Fibroblast of villous mesenchyme (primary cell): ENCODE data around the gene SLC8A1. TPM values are rescaled to one million over a fixed set of nuclear protein-coding genes. Genes with fewer than 3 reads are reported as not detected.

ENCODE experiments used
- DNase-seq: peaks from one replicate; pipeline ENCODE4 v3.0.0-alpha.2; 2010; ENCODE audit warnings: low read depth
- H3K4me3 ChIP-seq: 2 replicates; pipeline ENCODE4 v1.5.1; 2011; ENCODE audit warnings: low read depth, mild to moderate bottlenecking, low read length
- CTCF ChIP-seq: IDR thresholded peaks from 2 replicates; pipeline ENCODE4 v1.5.1; 2012; ENCODE audit warnings: low read depth, mild to moderate bottlenecking, low read length; ENCODE audit not compliant: insufficient read depth
- total RNA-seq: library from RNA; depleted of rRNA; stranded (reverse); fragments of >200 nt; gene quantifications from 2 replicates; pipeline ENCODE4 v1.2.3, GENCODE V29; 2012

Gene SLC8A1
- total RNA-seq, 1 donor: 98.9 TPM

- no peak for TF ChIP-seq CTCF
- no peak overlapping the region for H3K4me3 ChIP-seq
- no peak for DNase-seq
Measured at GRCh38 chr2:40346535-40347354, 105.1 kb downstream of the SLC8A1 start.

- no peak for TF ChIP-seq CTCF
Measured at GRCh38 chr2:40344364-40344763, 107.5 kb downstream of the SLC8A1 start.

GRCh38 chr2:40343902-40344301 lies 108.0 kb downstream of the SLC8A1 start:
- no peak overlapping the region for H3K4me3 ChIP-seq
- DNase-seq: no peak
- TF ChIP-seq CTCF: no peak

More at GRCh38 chr2:40344364-40344763, 107.5 kb downstream of the SLC8A1 start:
- DNase-seq: peak; percentile 61
- no peak overlapping the region for H3K4me3 ChIP-seq

- TF ChIP-seq CTCF: no peak
- DNase-seq: no peak
- H3K4me3 ChIP-seq: no peak overlapping the region
Measured at GRCh38 chr2:40341198-40341597, 110.7 kb downstream of the SLC8A1 start.

- H3K4me3 ChIP-seq: no peak overlapping the region
- DNase-seq: no peak
- TF ChIP-seq CTCF: no peak
Measured at GRCh38 chr2:40339026-40339425, 112.9 kb downstream of the SLC8A1 start.

- TF ChIP-seq CTCF: no peak
- H3K4me3 ChIP-seq: no peak overlapping the region
- DNase-seq: peak; percentile 58
Measured at GRCh38 chr2:40332191-40332826, 119.6 kb downstream of the SLC8A1 start.

GRCh38 chr2:40330096-40330495 lies 121.8 kb downstream of the SLC8A1 start:
- no peak for DNase-seq

More at GRCh38 chr2:40330096-40330495, 121.8 kb downstream of the SLC8A1 start:
- no peak overlapping the region for H3K4me3 ChIP-seq
- TF ChIP-seq CTCF: no peak
